Bronchial epithelial cell (primary cell): ENCODE data around the gene SERTM1. TPM values are rescaled to one million over a fixed set of nuclear protein-coding genes. Genes with fewer than 3 reads are reported as not detected.
A peak's percentile ranks its signal among the peaks of the same experiment; 100 is the strongest.

ENCODE experiments used
- DNase-seq: peaks from one replicate; pipeline ENCODE4 v3.0.0-alpha.2; 2010; ENCODE audit warnings: low read depth
- FAIRE-seq: peaks from 2 replicates; lab custom pipeline; 2011; peaks lifted over from hg19 to GRCh38; lab: Jason Lieb, UNC
- H3K27me3 ChIP-seq: 2 replicates; pipeline ENCODE4 v1.5.1; 2011; ENCODE audit warnings: low read length; ENCODE audit not compliant: control insufficient read depth, insufficient read depth
- H3K36me3 ChIP-seq: 2 replicates; pipeline ENCODE4 v1.5.1; 2011; ENCODE audit warnings: low read length; ENCODE audit not compliant: control insufficient read depth, insufficient read depth
- H3K4me3 ChIP-seq: 2 replicates; pipeline ENCODE4 v1.5.1; 2011; ENCODE audit warnings: mild to moderate bottlenecking, low read depth, low read length, control low read depth
- total RNA-seq: library from RNA; depleted of rRNA; stranded (reverse); fragments of >200 nt; gene quantifications from 2 replicates; pipeline ENCODE4 v1.2.1, GENCODE V29; 2014
- TF ChIP-seq, protein P1 (sequence below): IDR thresholded peaks from 2 replicates; pipeline ENCODE4 v1.5.1; 2011; ENCODE audit warnings: mild to moderate bottlenecking, moderate library complexity, low read length, control low read depth, inconsistent platforms; ENCODE audit not compliant: insufficient read depth, severe bottlenecking

Gene SERTM1
- total RNA-seq, 1 donor from 2014 or later = not detected

- TF ChIP-seq, protein P1, sequence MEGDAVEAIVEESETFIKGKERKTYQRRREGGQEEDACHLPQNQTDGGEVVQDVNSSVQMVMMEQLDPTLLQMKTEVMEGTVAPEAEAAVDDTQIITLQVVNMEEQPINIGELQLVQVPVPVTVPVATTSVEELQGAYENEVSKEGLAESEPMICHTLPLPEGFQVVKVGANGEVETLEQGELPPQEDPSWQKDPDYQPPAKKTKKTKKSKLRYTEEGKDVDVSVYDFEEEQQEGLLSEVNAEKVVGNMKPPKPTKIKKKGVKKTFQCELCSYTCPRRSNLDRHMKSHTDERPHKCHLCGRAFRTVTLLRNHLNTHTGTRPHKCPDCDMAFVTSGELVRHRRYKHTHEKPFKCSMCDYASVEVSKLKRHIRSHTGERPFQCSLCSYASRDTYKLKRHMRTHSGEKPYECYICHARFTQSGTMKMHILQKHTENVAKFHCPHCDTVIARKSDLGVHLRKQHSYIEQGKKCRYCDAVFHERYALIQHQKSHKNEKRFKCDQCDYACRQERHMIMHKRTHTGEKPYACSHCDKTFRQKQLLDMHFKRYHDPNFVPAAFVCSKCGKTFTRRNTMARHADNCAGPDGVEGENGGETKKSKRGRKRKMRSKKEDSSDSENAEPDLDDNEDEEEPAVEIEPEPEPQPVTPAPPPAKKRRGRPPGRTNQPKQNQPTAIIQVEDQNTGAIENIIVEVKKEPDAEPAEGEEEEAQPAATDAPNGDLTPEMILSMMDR = no peak
- FAIRE-seq (no peak), DNase-seq (no peak)
- no peaks in the 10 kb centered on the region for H3K27me3 ChIP-seq
- no peak overlapping the region for H3K4me3 ChIP-seq
- no peaks in the 10 kb centered on the region for H3K36me3 ChIP-seq
Measured at GRCh38 chr13:36710396-36710795, 36.6 kb downstream of the SERTM1 start.

GRCh38 chr13:36712290-36712689 is 38.5 kb downstream of the SERTM1 start:
- no peak for FAIRE-seq
- Histone ChIP-seq H3K27me3 (no peaks in the 10 kb centered on the region), H3K36me3 (no peaks in the 10 kb centered on the region), H3K4me3 (no peak overlapping the region)
- TF ChIP-seq, protein P1 = no peak
- DNase-seq = no peak

GRCh38 chr13:36712770-36713169 is 39.0 kb downstream of the SERTM1 start:
- DNase-seq (no peak), FAIRE-seq (no peak)
- Histone ChIP-seq H3K36me3 (no peaks in the 10 kb centered on the region), H3K4me3 (no peak overlapping the region), H3K27me3 (no peaks in the 10 kb centered on the region)
- TF ChIP-seq, protein P1 = no peak

DNA sequence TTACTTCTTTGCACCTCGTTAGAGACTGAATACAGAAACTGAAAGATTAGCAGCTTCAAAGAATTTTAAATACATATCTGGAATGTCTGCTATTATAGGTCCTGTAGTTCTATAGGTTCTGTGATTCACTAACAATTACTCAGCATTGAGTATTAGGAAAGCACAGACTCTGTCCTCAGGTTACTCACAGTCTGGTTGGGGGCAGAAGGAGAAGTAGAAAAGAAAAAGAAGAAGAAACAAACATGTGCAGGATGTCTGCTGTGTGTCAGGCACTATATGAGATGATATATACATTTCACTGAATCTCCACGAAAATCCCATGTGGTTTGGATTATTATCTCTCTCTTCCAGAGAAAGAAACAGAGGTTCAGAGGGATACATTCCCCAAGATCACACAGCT is 40.1 kb downstream of the SERTM1 start:
- DNase-seq = peak; percentile 41
- Histone ChIP-seq H3K36me3 (no peaks in the 10 kb centered on the region), H3K4me3 (no peak overlapping the region), H3K27me3 (no peaks in the 10 kb centered on the region)
- FAIRE-seq = no peak
- TF ChIP-seq, protein P1 = no peak

GRCh38 chr13:36715841-36716240 is 42.0 kb downstream of the SERTM1 start:
- DNase-seq (no peak), FAIRE-seq (no peak)
- Histone ChIP-seq H3K27me3 (no peaks in the 10 kb centered on the region), H3K4me3 (no peak overlapping the region), H3K36me3 (no peaks in the 10 kb centered on the region)
- TF ChIP-seq, protein P1 = no peak

- H3K27me3 ChIP-seq = no peaks in the 10 kb centered on the region
- H3K4me3 ChIP-seq = no peak overlapping the region
- DNase-seq (no peak), FAIRE-seq (no peak)
- TF ChIP-seq, protein P1 = no peak
- H3K36me3 ChIP-seq = no peaks in the 10 kb centered on the region
Measured at GRCh38 chr13:36717017-36717416, 43.2 kb downstream of the SERTM1 start.
